ENCODE measurements around the gene IL1F10. TPM values are rescaled to one million over a fixed set of nuclear protein-coding genes. Genes with fewer than 3 reads are reported as not detected.
A peak's percentile ranks its signal among the peaks of the same experiment; 100 is the strongest.

The IL1F10 gene
- total RNA-seq, 4 donors from 2014 or later = 8.3 to 41.6 (median 20.1) TPM

- DNase-seq (ENCODE audit: low spot score in 2 of 2) = no peak
- intact Hi-C loops (cut with DNase I; ENCODE audit: low total_unique reads) = no loop called here
- TF ChIP-seq POLR2A (IDR thresholded peaks at IDR 0.05) (no peak), CTCF (IDR thresholded peaks at IDR 0.05) (no peak)
- WGBS, 2 donors = 59 to 65% methylated on average over 5 of the region's 5 CpGs
- H3K4me3 ChIP-seq (ENCODE audit: low read depth, poor library complexity, severe bottlenecking) = no peak overlapping the region
Measured at GRCh38 chr2:113039719-113040118, 28.1 kb upstream of the IL1F10 start.

- H3K4me3 ChIP-seq (ENCODE audit: low read depth, poor library complexity, severe bottlenecking) = no peak overlapping the region
- 56 to 58% methylated on average over 5 of the region's 5 CpGs for WGBS, 2 donors
- peak in 1 of 2 donors; percentile 53 for DNase-seq (ENCODE audit: low spot score in 2 of 2)
- TF ChIP-seq POLR2A (IDR thresholded peaks at IDR 0.05) (no peak), CTCF (IDR thresholded peaks at IDR 0.05) (no peak)
- intact Hi-C loops (cut with DNase I; ENCODE audit: low total_unique reads) = no loop called here
Measured at GRCh38 chr2:113041871-113042270, 25.9 kb upstream of the IL1F10 start.

DNA sequence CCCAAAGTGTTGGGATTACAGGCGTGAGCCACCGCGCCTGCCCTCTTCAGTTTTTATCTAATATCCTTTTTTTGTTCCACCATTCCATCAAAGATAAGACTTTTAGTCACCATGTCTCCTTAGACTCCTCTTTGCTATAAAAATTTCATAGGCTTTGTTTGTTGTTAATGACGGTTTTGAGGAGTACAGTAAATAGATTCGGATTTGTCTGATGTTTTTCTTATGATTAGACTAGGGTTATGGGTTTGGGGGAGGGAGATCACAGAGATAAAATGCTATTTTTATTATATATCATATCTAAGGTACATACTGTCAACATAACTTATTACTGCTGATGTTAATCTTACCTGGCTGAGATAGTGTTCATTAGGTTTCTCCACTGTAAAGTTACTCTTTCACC, 21.3 kb upstream of the IL1F10 start:
- WGBS, 2 donors = 80 to 82% methylated on average over 5 of the region's 5 CpGs
- no peak for TF ChIP-seq CTCF (IDR thresholded peaks at IDR 0.05)
- no peak for TF ChIP-seq POLR2A (IDR thresholded peaks at IDR 0.05)
- intact Hi-C loops (cut with DNase I; ENCODE audit: low total_unique reads) = no loop called here
- H3K4me3 ChIP-seq (ENCODE audit: low read depth, poor library complexity, severe bottlenecking) = no peak overlapping the region
- no peak for DNase-seq (ENCODE audit: low spot score in 2 of 2)

DNA sequence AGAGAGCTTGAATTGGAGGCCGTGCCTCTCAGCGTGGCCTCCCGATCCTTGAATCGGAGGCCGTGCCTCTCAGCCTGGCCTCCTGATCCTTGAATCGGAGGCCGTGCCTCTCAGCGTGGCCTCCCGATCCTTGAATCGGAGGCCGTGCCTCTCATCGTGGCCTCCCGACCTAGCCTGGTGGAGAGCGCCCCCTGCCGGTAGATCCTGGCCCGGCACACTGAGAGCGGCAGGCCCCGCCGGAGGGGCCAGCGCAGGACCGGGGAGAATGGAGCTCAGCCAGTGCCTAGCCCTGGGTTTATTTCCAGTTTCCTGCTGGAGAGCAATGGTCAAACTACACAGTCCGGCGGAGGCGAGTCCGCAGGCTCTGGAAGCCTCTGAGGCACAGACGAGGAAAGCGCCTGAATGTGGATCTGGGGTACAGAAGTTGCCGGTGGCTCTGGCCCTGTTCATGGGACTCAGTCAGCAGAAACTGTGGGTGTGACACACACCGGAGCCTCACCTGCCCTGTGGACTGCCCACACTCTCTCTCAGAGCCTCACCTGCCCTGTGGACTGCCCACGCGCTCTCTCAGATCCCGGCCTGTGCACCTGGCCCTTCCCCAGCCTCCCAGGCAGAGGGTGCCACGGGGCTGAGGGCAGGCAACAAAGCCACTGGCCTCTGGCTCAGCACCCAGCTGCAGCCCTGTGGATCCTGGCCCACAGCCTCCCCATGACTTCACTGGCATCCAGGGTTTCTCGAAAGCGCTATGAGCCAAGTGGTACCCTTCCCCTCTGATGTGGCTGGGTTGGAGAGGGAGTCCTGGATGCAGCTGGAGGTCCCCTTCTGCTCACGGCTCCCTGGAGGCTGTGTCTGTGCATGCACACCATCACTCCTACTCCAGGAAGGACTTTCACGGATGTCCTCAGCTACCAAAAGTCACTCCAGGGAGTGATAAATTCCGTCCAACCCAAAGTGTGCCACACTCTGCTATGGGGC, 16.6 kb upstream of the IL1F10 start:
- intact Hi-C loops (cut with DNase I; ENCODE audit: low total_unique reads) = no loop called here
- peak in 1 of 2 donors; percentile 66 for DNase-seq (ENCODE audit: low spot score in 2 of 2)
- no peak overlapping the region for H3K4me3 ChIP-seq (ENCODE audit: low read depth, poor library complexity, severe bottlenecking)
- 90 to 92% methylated on average over 38 of the region's 38 CpGs for WGBS, 2 donors
- TF ChIP-seq CTCF (IDR thresholded peaks at IDR 0.05) (no peak), POLR2A (IDR thresholded peaks at IDR 0.05) (no peak)

GRCh38 chr2:113052396-113052917, 15.3 kb upstream of the IL1F10 start, which contains the start of gene IL36B:
IL36B (minus strand) TSS chr2:113052867.
- H3K4me3 ChIP-seq (ENCODE audit: low read depth, poor library complexity, severe bottlenecking) = no peak within 1 kb of the TSS
- no peak for DNase-seq (ENCODE audit: low spot score in 2 of 2)
- 75% methylated on average over 6 of the region's 6 CpGs for WGBS, 2 donors
- TF ChIP-seq POLR2A (IDR thresholded peaks at IDR 0.05) (no peak), CTCF (IDR thresholded peaks at IDR 0.05) (no peak)
- intact Hi-C loops (cut with DNase I; ENCODE audit: low total_unique reads) = no loop called here

All from lower leg skin (tissue), 4 donors.